ENCODE results near the gene RPRD2. TPM values are rescaled to one million over a fixed set of nuclear protein-coding genes. Genes with fewer than 3 reads are reported as not detected.

RPRD2 gene
- total RNA-seq, 2 experiments from 2014 or later: 27.1 to 27.9 TPM

DNA sequence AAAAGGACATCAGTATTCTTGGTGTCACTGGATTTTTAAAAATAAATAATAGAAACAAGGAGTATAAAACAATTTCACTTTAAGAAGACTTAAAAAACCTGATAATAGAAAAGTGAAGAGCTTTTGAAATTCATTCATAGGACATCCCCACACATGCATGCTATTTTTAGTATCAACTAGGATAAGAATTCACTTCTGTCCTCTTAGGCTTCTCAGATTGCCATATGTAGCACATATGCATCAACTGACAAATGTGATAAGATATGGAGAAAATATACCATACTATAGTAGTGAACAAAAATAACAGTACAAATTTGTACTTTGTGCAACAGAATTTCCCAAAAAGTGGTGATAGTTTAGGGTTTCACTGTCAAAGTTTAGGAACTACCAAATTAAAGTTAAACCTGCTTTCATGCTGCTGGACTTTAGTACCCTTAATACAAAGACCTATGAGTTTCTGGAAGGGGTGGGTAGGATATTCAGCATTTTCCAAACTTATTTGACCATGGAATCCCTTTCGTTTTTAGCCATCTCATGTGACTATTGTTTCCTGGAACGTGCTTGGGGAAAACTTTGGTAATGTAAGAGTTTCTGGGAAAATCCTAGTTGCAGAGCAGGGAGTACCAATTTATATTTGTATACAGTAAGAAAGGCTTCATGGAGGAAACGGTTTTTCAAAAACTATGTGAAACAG is 19.8 kb downstream of the RPRD2 start:
- Histone ChIP-seq H3K4me3 (ENCODE audit: low read length) (no peak overlapping the region), H3K36me3 (ENCODE audit: insufficient read depth, low read length) (peaks cover 4% of the 10 kb centered on the region), H3K27ac (ENCODE audit: low read depth in 1 of 2, low read length in 2 of 2) (no peak overlapping the region), H3K9me3 (ENCODE audit: control insufficient read depth in 1 of 2, insufficient read depth in 1 of 2, low read length in 2 of 2) (no peaks in the 10 kb centered on the region), H3K4me1 (ENCODE audit: insufficient read depth, low read length) (peaks cover 22% of the 10 kb centered on the region), H3K27me3 (ENCODE audit: control insufficient read depth in 1 of 2, insufficient read depth in 2 of 2, low read length in 2 of 2) (no peaks in the 10 kb centered on the region)
- TF ChIP-seq, protein P1, sequence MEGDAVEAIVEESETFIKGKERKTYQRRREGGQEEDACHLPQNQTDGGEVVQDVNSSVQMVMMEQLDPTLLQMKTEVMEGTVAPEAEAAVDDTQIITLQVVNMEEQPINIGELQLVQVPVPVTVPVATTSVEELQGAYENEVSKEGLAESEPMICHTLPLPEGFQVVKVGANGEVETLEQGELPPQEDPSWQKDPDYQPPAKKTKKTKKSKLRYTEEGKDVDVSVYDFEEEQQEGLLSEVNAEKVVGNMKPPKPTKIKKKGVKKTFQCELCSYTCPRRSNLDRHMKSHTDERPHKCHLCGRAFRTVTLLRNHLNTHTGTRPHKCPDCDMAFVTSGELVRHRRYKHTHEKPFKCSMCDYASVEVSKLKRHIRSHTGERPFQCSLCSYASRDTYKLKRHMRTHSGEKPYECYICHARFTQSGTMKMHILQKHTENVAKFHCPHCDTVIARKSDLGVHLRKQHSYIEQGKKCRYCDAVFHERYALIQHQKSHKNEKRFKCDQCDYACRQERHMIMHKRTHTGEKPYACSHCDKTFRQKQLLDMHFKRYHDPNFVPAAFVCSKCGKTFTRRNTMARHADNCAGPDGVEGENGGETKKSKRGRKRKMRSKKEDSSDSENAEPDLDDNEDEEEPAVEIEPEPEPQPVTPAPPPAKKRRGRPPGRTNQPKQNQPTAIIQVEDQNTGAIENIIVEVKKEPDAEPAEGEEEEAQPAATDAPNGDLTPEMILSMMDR (IDR thresholded peaks at IDR 0.05): no peak
- peaks cover 12% of the 10 kb centered on the region for H3K36me3 Mint-ChIP-seq (ENCODE audit: low read depth)
- no peak overlapping the region for H3K4me3 Mint-ChIP-seq
- H3K27ac Mint-ChIP-seq: peak overlapping the region; percentile 25
- H3K9me3 Mint-ChIP-seq: no peaks in the 10 kb centered on the region
- CTCF ChIA-PET: interaction anchor here (1.0 kb wide), 1 partner anchor 21 kb away, joined by 4 read pairs; no protein-coding TSS in a partner anchor
- intact Hi-C loops (cut with DNase I, micrococcal nuclease): no loop called here
- POLR2A ChIA-PET: interaction anchor here (2.9 kb wide), 1 partner anchor 20 kb away, joined by 11 read pairs; the partner anchor contains the start of gene RPRD2
- H3K27me3 Mint-ChIP-seq: no peaks in the 10 kb centered on the region
- no peak for ATAC-seq (ENCODE audit: poor library complexity)
- no peak for DNase-seq
- peaks cover 59% of the 10 kb centered on the region for H3K4me1 Mint-ChIP-seq (ENCODE audit: low read depth)

DNA sequence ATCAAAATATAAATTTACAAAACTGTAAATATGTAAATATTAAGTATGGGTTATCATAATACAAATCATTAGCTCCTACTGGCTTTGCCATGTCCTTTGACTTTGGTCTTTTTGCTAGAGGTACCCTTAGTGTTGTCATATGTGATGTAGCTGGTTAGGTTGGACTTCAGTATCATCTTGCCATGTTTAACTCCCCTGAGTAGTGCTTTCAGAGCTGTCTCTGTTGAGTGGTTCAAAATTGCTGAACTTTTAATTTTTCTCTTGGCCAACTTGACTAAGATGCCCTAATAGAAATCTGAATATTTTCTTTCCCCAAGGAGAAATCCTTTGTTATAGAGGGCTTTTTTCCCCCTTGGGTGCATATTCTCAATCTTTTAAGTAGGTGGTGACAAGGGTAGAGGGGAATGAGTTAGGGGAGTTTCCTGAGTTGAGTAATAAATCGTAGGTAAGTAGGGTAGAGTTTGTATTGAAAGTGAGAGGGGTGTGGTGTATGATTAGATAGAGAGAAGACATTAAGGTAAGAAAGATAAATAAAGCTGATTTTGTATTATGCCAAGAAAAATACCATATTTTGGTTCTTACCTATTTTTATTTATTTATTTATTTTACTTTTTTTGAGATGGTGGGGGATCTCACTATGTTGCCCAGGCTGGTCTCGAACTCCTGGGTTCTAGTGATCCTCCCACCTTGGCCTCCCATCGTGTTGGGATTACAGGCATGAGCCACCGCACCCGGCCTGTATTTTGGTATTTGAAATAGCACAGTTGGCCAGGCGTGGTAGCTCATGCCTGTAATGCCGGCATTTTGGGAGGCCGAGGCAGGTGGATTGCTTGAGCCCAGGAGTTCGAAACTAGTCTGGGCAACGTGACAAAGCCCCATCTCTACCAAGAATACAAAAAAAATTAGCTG is 21.8 kb downstream of the RPRD2 start:
- no peaks in the 10 kb centered on the region for H3K27me3 Mint-ChIP-seq
- no peak overlapping the region for H3K4me3 Mint-ChIP-seq
- H3K27ac Mint-ChIP-seq: peak overlapping the region; percentile 55
- Histone ChIP-seq H3K36me3 (ENCODE audit: insufficient read depth, low read length) (peaks cover 10% of the 10 kb centered on the region), H3K9me3 (ENCODE audit: control insufficient read depth in 1 of 2, insufficient read depth in 1 of 2, low read length in 2 of 2) (no peaks in the 10 kb centered on the region), H3K4me1 (ENCODE audit: insufficient read depth, low read length) (peaks cover 28% of the 10 kb centered on the region), H3K27me3 (ENCODE audit: control insufficient read depth in 1 of 2, insufficient read depth in 2 of 2, low read length in 2 of 2) (no peaks in the 10 kb centered on the region), H3K27ac (ENCODE audit: low read depth in 1 of 2, low read length in 2 of 2) (no peak overlapping the region), H3K4me3 (ENCODE audit: low read length) (no peak overlapping the region)
- H3K36me3 Mint-ChIP-seq (ENCODE audit: low read depth): peaks cover 15% of the 10 kb centered on the region
- ChIA-PET POLR2A (interaction anchor here (0.5 to 2.9 kb wide), 3 partner anchors 15 to 22 kb away, joined by 3 to 11 read pairs (median 4); partner anchors contain the start of gene RPRD2), CTCF (interaction anchor here (1.1 kb wide), 1 partner anchor 10 kb away, joined by 3 read pairs; no protein-coding TSS in a partner anchor)
- peaks cover 66% of the 10 kb centered on the region for H3K4me1 Mint-ChIP-seq (ENCODE audit: low read depth)
- DNase-seq (no peak), ATAC-seq (ENCODE audit: poor library complexity) (no peak)
- no peaks in the 10 kb centered on the region for H3K9me3 Mint-ChIP-seq
- TF ChIP-seq, protein P1 (IDR thresholded peaks at IDR 0.05): no peak
- intact Hi-C loops (cut with DNase I, micrococcal nuclease): no loop called here

DNA sequence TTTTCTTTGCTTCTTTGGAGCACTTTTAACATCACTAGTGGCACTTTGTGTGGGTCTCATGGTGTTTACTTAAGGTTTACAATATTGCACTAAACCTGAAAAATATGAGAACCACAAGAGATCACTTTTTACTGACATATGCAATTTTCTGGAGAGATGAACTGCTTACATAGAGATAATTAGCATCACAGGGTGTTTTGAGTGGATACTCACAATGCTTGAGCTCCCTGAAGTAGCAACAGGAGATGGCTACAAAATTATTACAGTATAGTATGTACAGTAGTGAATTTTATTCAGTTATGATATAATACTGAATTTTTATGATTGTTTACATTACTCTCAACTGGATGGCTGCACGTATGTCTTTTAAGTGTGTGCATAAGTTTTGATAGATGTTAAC is 22.6 kb downstream of the RPRD2 start:
- ChIA-PET POLR2A (interaction anchor here (0.7 kb wide), 1 partner anchor 23 kb away, joined by 3 read pairs; the partner anchor contains the start of gene RPRD2), CTCF (no interaction called here)
- Mint-ChIP-seq H3K9me3 (no peaks in the 10 kb centered on the region), H3K27ac (peak overlapping the region; percentile 12), H3K4me1 (ENCODE audit: low read depth) (peaks cover 65% of the 10 kb centered on the region), H3K4me3 (no peak overlapping the region), H3K27me3 (no peaks in the 10 kb centered on the region), H3K36me3 (ENCODE audit: low read depth) (peaks cover 12% of the 10 kb centered on the region)
- TF ChIP-seq, protein P1 (IDR thresholded peaks at IDR 0.05): no peak
- no peaks in the 10 kb centered on the region for H3K9me3 ChIP-seq (ENCODE audit: control insufficient read depth in 1 of 2, insufficient read depth in 1 of 2, low read length in 2 of 2)
- H3K27me3 ChIP-seq (ENCODE audit: control insufficient read depth in 1 of 2, insufficient read depth in 2 of 2, low read length in 2 of 2): no peaks in the 10 kb centered on the region
- intact Hi-C loops (cut with DNase I, micrococcal nuclease): no loop called here
- H3K36me3 ChIP-seq (ENCODE audit: insufficient read depth, low read length): peaks cover 6% of the 10 kb centered on the region
- DNase-seq (no peak), ATAC-seq (ENCODE audit: poor library complexity) (no peak)
- no peak overlapping the region for H3K27ac ChIP-seq (ENCODE audit: low read depth in 1 of 2, low read length in 2 of 2)
- H3K4me3 ChIP-seq (ENCODE audit: low read length): no peak overlapping the region
- H3K4me1 ChIP-seq (ENCODE audit: insufficient read depth, low read length): peaks cover 28% of the 10 kb centered on the region
